HG03066 (cell line): Measurements from ENCODE around the gene TTLL6.
"Not testable (repeated sequence)": the region's sequence is repeated elsewhere in the genome, so short reads cannot be mapped to it uniquely, and the experiment has no call there.

ENCODE experiments used
- ATAC-seq: cut with Tn5 transposase; IDR thresholded peaks from one replicate; pipeline ENCODE4 v1.9.1; 2021; ENCODE audit warnings: low read depth; ENCODE audit not compliant: unreplicated experiment

The TTLL6 gene

GRCh38 chr17:48725288-48726064 lies 91.6 kb downstream of the TTLL6 start:
- no peak for ATAC-seq

GRCh38 chr17:48725004-48725287 lies 92.1 kb downstream of the TTLL6 start:
- no peak for ATAC-seq

GRCh38 chr17:48724251-48725003 lies 92.6 kb downstream of the TTLL6 start:
- no peak for ATAC-seq

- ATAC-seq: no peak
These were observed 93.4 kb downstream of the TTLL6 start for GRCh38 chr17:48723423-48724250.

- no peak for ATAC-seq
These were observed 94.1 kb downstream of the TTLL6 start, which contains the start of gene PRAC2 for GRCh38 chr17:48722915-48723422. Gene PRAC2, plus strand, starts transcription at chr17:48723185. Its CDS starts 1,226 bp downstream, at chr17:48724411.

- no peak for ATAC-seq
These were observed 94.7 kb downstream of the TTLL6 start, which contains the start of gene PRAC1 for GRCh38 chr17:48722201-48722907. Gene PRAC1, minus strand, starts transcription at chr17:48722518. Its CDS starts 126 bp downstream, at chr17:48722392.

GRCh38 chr17:48721009-48721402 lies 96.0 kb downstream of the TTLL6 start:
- ATAC-seq: no peak

GRCh38 chr17:48720266-48721008 lies 96.6 kb downstream of the TTLL6 start:
- ATAC-seq: no peak

- no peak for ATAC-seq
These were observed 97.3 kb downstream of the TTLL6 start for GRCh38 chr17:48719642-48720265.

- ATAC-seq: no peak
These were observed 98.0 kb downstream of the TTLL6 start for GRCh38 chr17:48718761-48719641.

- ATAC-seq: no peak
These were observed 98.7 kb downstream of the TTLL6 start for GRCh38 chr17:48718227-48718760.

- ATAC-seq: no peak
These were observed 99.4 kb downstream of the TTLL6 start for GRCh38 chr17:48717367-48718226.

GRCh38 chr17:48716549-48716948 lies 100.5 kb downstream of the TTLL6 start:
- ATAC-seq: not testable (repeated sequence)

- no peak for ATAC-seq
These were observed 101.3 kb downstream of the TTLL6 start for GRCh38 chr17:48715496-48716399.
